ENCODE data around the gene UBE2S.
"Not testable (repeated sequence)": the region's sequence is repeated elsewhere in the genome, so short reads cannot be mapped to it uniquely, and the experiment has no call there.

DNA sequence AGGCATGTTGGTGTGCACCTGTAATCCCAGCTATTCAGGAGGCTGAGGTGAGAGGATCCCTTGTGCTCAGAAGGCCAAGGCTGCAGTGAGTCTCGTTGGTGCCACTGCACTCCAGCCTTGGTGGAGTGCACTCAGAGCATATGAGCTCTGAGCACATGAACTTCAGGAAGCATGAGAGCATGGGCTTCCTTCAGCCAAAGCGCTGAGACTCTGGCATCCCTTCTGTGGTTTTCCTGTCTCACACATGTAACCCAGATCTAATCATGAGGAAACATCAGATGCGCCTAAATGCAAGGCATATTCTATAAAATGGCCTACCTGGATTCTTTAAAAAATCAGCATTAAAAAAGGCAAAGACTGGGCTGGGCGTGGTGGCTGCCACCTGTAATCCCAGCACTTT is 13.7 kb upstream of the UBE2S start:
- TF ChIP-seq, protein P1, sequence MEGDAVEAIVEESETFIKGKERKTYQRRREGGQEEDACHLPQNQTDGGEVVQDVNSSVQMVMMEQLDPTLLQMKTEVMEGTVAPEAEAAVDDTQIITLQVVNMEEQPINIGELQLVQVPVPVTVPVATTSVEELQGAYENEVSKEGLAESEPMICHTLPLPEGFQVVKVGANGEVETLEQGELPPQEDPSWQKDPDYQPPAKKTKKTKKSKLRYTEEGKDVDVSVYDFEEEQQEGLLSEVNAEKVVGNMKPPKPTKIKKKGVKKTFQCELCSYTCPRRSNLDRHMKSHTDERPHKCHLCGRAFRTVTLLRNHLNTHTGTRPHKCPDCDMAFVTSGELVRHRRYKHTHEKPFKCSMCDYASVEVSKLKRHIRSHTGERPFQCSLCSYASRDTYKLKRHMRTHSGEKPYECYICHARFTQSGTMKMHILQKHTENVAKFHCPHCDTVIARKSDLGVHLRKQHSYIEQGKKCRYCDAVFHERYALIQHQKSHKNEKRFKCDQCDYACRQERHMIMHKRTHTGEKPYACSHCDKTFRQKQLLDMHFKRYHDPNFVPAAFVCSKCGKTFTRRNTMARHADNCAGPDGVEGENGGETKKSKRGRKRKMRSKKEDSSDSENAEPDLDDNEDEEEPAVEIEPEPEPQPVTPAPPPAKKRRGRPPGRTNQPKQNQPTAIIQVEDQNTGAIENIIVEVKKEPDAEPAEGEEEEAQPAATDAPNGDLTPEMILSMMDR (IDR thresholded peaks at IDR 0.05), result not testable (repeated sequence)
- TF ChIP-seq POLR2A (IDR thresholded peaks at IDR 0.05), result not testable (repeated sequence)
